Measurements from ENCODE around the gene ANKRD40. TPM values are rescaled to one million over a fixed set of nuclear protein-coding genes. Genes with fewer than 3 reads are reported as not detected.
A peak's percentile ranks its signal among the peaks of the same experiment; 100 is the strongest.

ANKRD40 gene
- total RNA-seq, 2 donors from 2014 or later = 38.4 to 44.7 TPM

- Mint-ChIP-seq H3K36me3 (no peaks in the 10 kb centered on the region), H3K27ac (no peak overlapping the region)
These were observed 29.8 kb downstream of the ANKRD40 start for GRCh38 chr17:50677851-50678375.

DNA sequence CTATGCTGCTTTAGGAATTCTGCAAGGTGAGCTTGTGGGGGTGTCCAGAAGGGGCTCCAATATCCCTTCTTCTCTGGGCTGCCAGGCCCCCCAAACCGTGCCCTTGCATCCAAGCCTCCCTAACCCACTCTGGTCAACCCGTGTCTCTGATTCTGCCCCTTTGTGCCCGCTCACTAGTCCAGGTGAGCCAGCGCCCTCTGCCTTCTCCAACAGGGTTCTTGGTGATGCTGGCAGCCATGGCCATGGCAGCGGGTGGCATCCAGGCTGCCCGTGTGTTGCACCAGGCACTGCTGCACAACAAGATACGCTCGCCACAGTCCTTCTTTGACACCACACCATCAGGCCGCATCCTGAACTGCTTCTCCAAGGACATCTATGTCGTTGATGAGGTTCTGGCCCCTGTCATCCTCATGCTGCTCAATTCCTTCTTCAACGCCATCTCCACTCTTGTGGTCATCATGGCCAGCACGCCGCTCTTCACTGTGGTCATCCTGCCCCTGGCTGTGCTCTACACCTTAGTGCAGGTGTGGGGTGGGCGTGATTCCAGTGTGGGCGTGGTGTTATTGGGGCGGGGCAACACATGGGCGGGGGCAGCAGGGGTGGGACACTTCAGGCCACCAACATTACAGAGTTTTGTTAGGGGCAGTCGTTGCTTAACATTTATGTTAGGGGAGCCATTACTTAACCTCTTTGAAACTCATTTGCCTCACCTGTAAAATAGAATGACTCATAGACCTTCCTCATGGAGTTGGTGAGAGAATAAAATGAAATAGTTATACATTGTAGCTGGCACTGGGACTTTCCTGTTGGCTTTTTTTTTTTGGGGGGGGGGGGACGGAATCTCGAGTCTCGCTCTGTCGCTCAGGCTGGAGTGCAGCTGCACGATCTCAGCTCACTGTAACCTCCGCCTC is 31.4 kb downstream of the ANKRD40 start:
- no peak for ATAC-seq
- peaks cover 3 to 5% of the 10 kb centered on the region in 2 donors for H3K4me1 Mint-ChIP-seq (ENCODE audit: low read depth in 2 of 2)
- peaks cover 16 to 22% of the 10 kb centered on the region in 2 donors for H3K27me3 Mint-ChIP-seq
- H3K27ac Mint-ChIP-seq = no peak overlapping the region
- no peak overlapping the region for H3K4me3 Mint-ChIP-seq
- H3K9me3 Mint-ChIP-seq = no peaks in the 10 kb centered on the region
- DNase-seq (ENCODE audit: low spot score) = no peak
- H3K36me3 Mint-ChIP-seq = no peaks in the 10 kb centered on the region

More at GRCh38 chr17:50677851-50678375, 29.8 kb downstream of the ANKRD40 start:
- Mint-ChIP-seq H3K4me1 (ENCODE audit: low read depth in 2 of 2) (peaks cover 10% of the 10 kb centered on the region in 2 donors), H3K9me3 (no peaks in the 10 kb centered on the region), H3K27me3 (peaks cover 27 to 32% of the 10 kb centered on the region in 2 donors), H3K4me3 (no peak overlapping the region)
- ATAC-seq (no peak), DNase-seq (ENCODE audit: low spot score) (no peak)

GRCh38 chr17:50675627-50676026 is 32.1 kb downstream of the ANKRD40 start:
- Mint-ChIP-seq H3K27ac (no peak overlapping the region), H3K9me3 (no peaks in the 10 kb centered on the region), H3K36me3 (no peaks in the 10 kb centered on the region), H3K4me1 (ENCODE audit: low read depth in 2 of 2) (no peaks in the 10 kb centered on the region), H3K4me3 (no peak overlapping the region), H3K27me3 (peaks cover 9 to 15% of the 10 kb centered on the region in 2 donors)
- DNase-seq (ENCODE audit: low spot score) (no peak), ATAC-seq (peak; percentile 11 to 33)

DNA sequence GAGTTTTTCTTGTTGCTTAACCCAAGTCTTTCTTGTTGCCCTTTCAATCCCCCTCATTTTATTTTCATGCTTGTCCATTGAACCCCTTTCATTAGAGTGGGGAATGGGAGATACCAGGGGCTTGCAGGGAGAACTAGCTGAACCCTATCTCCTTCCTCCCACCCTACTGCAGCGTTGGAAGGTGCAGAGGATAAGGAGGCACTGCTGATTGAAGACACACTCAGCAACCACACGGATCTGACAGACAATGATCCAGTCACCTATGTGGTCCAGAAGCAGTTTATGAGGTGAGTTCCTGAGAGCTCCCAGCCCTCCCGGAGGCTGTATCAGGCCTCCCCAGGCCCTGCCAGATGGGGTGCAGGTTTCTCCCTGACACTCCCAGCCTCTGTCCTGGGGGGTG is 32.5 kb downstream of the ANKRD40 start:
- H3K9me3 Mint-ChIP-seq = no peaks in the 10 kb centered on the region
- DNase-seq (ENCODE audit: low spot score) (no peak), ATAC-seq (no peak)
- no peaks in the 10 kb centered on the region for H3K36me3 Mint-ChIP-seq
- peaks cover 4 to 12% of the 10 kb centered on the region in 2 donors for H3K27me3 Mint-ChIP-seq
- no peak overlapping the region for H3K27ac Mint-ChIP-seq
- H3K4me1 Mint-ChIP-seq (ENCODE audit: low read depth in 2 of 2) = no peaks in the 10 kb centered on the region
- H3K4me3 Mint-ChIP-seq = no peak overlapping the region

GRCh38 chr17:50672831-50673551 is 34.7 kb downstream of the ANKRD40 start:
- Mint-ChIP-seq H3K27me3 (peaks cover 0 to 4% of the 10 kb centered on the region in 2 donors), H3K9me3 (no peaks in the 10 kb centered on the region), H3K27ac (no peak overlapping the region), H3K36me3 (no peaks in the 10 kb centered on the region), H3K4me1 (ENCODE audit: low read depth in 2 of 2) (no peaks in the 10 kb centered on the region), H3K4me3 (no peak overlapping the region)
- no peak for ATAC-seq
- DNase-seq (ENCODE audit: low spot score) = no peak

- H3K27me3 Mint-ChIP-seq = peaks cover 0 to 3% of the 10 kb centered on the region in 2 donors
- no peaks in the 10 kb centered on the region for H3K9me3 Mint-ChIP-seq
- no peak overlapping the region for H3K27ac Mint-ChIP-seq
- no peak for ATAC-seq
- H3K36me3 Mint-ChIP-seq = no peaks in the 10 kb centered on the region
- DNase-seq (ENCODE audit: low spot score) = no peak
- H3K4me1 Mint-ChIP-seq (ENCODE audit: low read depth in 2 of 2) = no peaks in the 10 kb centered on the region
- no peak overlapping the region for H3K4me3 Mint-ChIP-seq
These were observed 35.6 kb downstream of the ANKRD40 start for GRCh38 chr17:50672071-50672470.

GRCh38 chr17:50668838-50669581 is 38.7 kb downstream of the ANKRD40 start:
- Mint-ChIP-seq H3K9me3 (no peaks in the 10 kb centered on the region), H3K36me3 (no peaks in the 10 kb centered on the region), H3K27me3 (peaks cover 0 to 3% of the 10 kb centered on the region in 2 donors), H3K27ac (no peak overlapping the region), H3K4me1 (ENCODE audit: low read depth in 2 of 2) (no peaks in the 10 kb centered on the region), H3K4me3 (no peak overlapping the region)
- no peak for DNase-seq (ENCODE audit: low spot score)
- no peak for ATAC-seq

- no peak overlapping the region for H3K27ac Mint-ChIP-seq
- DNase-seq (ENCODE audit: low spot score) = no peak
- no peaks in the 10 kb centered on the region for H3K36me3 Mint-ChIP-seq
- peaks cover 0 to 3% of the 10 kb centered on the region in 2 donors for H3K27me3 Mint-ChIP-seq
- H3K9me3 Mint-ChIP-seq = no peaks in the 10 kb centered on the region
- ATAC-seq = no peak
- H3K4me3 Mint-ChIP-seq = no peak overlapping the region
- no peaks in the 10 kb centered on the region for H3K4me1 Mint-ChIP-seq (ENCODE audit: low read depth in 2 of 2)
These were observed 39.5 kb downstream of the ANKRD40 start for GRCh38 chr17:50668025-50668837.

- no peak overlapping the region for H3K27ac Mint-ChIP-seq
- H3K4me3 Mint-ChIP-seq = no peak overlapping the region
- no peaks in the 10 kb centered on the region for H3K9me3 Mint-ChIP-seq
- DNase-seq (ENCODE audit: low spot score) (no peak), ATAC-seq (no peak)
- H3K36me3 Mint-ChIP-seq = no peaks in the 10 kb centered on the region
- H3K4me1 Mint-ChIP-seq (ENCODE audit: low read depth in 2 of 2) = no peaks in the 10 kb centered on the region
- H3K27me3 Mint-ChIP-seq = peaks cover 0 to 3% of the 10 kb centered on the region in 2 donors
These were observed 40.3 kb downstream of the ANKRD40 start for GRCh38 chr17:50667259-50668024.

DNA sequence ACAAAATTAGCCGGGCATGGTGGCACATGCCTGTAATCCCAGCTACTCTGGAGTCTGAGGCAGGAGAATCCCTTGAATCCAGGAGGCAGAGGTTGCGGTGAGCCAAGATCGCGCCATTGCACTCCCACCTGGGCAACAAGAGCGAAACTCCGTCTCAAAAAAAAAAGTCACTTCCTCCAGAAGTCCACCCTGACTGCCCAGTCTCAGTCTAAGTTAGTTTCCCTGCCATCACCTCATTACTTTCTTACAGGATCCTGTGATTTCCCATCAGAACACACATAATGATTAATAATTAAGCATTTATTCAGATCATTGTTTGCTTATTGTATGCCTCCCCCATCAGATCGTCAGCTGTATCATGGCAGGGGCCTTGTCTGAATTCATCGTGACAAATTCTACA is 41.4 kb downstream of the ANKRD40 start:
- no peak overlapping the region for H3K4me3 Mint-ChIP-seq
- H3K9me3 Mint-ChIP-seq = no peaks in the 10 kb centered on the region
- H3K27ac Mint-ChIP-seq = no peak overlapping the region
- H3K4me1 Mint-ChIP-seq (ENCODE audit: low read depth in 2 of 2) = peaks cover 5 to 8% of the 10 kb centered on the region in 2 donors
- DNase-seq (ENCODE audit: low spot score) = no peak
- no peak for ATAC-seq
- H3K27me3 Mint-ChIP-seq = peaks cover 3 to 7% of the 10 kb centered on the region in 2 donors
- no peaks in the 10 kb centered on the region for H3K36me3 Mint-ChIP-seq

GRCh38 chr17:50665838-50666237 is 41.9 kb downstream of the ANKRD40 start:
- H3K4me1 Mint-ChIP-seq (ENCODE audit: low read depth in 2 of 2) = peaks cover 5 to 11% of the 10 kb centered on the region in 2 donors
- H3K9me3 Mint-ChIP-seq = no peaks in the 10 kb centered on the region
- H3K4me3 Mint-ChIP-seq = no peak overlapping the region
- no peak overlapping the region for H3K27ac Mint-ChIP-seq
- H3K27me3 Mint-ChIP-seq = peaks cover 7% of the 10 kb centered on the region in 2 donors
- no peaks in the 10 kb centered on the region for H3K36me3 Mint-ChIP-seq
- no peak for DNase-seq (ENCODE audit: low spot score)
- no peak for ATAC-seq

DNA sequence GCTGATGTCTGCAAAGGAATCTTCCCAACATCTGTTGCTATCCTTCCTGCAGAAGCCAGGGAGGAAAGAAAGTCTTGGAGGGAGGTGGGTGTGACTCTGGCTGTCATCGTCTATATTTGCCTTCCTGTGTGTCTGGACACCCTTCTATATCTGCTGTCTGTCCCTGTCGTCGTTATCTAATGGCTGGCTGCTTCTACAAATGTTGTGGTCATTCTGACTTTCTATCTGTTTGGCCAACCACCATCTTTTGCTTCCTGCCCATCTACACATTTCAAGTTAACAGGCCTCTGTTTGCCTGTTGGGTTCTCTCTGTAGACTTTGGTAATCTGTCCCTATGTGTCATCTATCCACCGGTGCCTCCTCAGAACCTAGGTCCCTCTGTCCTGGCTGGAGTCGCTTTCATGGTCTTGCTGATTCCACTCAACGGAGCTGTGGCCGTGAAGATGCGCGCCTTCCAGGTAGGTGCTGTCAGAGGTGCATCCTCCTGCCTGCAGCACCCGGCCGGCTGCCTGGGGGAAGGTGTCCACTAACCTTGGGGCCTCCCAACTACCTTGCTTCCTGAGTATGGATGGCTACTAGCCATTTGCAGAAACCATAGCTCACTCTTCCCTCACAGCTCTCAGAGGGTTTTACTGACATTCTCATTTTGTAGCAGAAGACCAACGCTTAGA is 42.8 kb downstream of the ANKRD40 start:
- Mint-ChIP-seq H3K4me1 (ENCODE audit: low read depth in 2 of 2) (peaks cover 5 to 11% of the 10 kb centered on the region in 2 donors), H3K36me3 (no peaks in the 10 kb centered on the region), H3K9me3 (no peaks in the 10 kb centered on the region), H3K4me3 (no peak overlapping the region), H3K27me3 (peaks cover 7 to 8% of the 10 kb centered on the region in 2 donors), H3K27ac (no peak overlapping the region)
- ATAC-seq (no peak), DNase-seq (ENCODE audit: low spot score) (no peak)
